Measurements from ENCODE around the gene KIAA1958. TPM values are rescaled to one million over a fixed set of nuclear protein-coding genes. Genes with fewer than 3 reads are reported as not detected.

Gene KIAA1958
- total and polyA plus RNA-seq, 2 of the 8 experiments (the other 6 are each of a cell fraction or from before 2014, with no cell fraction given) = 11.4 to 43.8 TPM

DNA sequence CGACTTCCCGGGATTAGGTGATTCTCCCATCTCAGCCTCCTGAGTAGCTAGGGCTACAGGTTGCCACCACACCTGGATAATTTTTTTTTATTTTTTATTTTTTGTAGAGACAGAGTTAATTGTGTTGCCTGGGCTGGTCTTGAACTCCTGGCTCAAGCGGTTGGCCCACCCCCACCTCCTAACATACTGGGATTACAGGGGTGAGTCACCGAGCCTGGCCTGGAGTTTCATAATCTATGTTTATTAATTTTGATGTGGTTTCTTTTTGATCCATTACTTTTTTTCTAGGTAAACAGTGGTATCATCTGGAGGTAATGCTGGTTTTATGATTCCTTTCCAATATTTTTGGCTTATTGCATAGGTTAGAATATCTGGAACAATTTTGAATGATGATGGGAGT is 54.2 kb downstream of the KIAA1958 start:
- peaks cover 0 to 84% of the 10 kb centered on the region in 2 experiments; a peak in 3 of 4 replicates for H3K79me2 ChIP-seq (ENCODE audit: control insufficient read depth in 1 of 2, insufficient read depth in 2 of 2, low read length in 2 of 2)
- no peak overlapping the region for H3K4ac ChIP-seq (replicated peaks; ENCODE audit: insufficient read length, low read depth, low read length)
- no peak overlapping the region for H3K4me2 ChIP-seq (ENCODE audit: insufficient read depth in 1 of 2, low read depth in 2 of 2, low read length in 2 of 2)
- H2BK12ac ChIP-seq (ENCODE audit: low read depth, low read length) = no peak overlapping the region
- no peaks in the 10 kb centered on the region for H3K9me3 ChIP-seq (ENCODE audit: insufficient read depth in 2 of 2, low read depth in 1 of 2, low read length in 1 of 2)
- no peaks in the 10 kb centered on the region for H3K23me2 ChIP-seq (ENCODE audit: low read depth, low read length)
- no peak overlapping the region for H2BK5ac ChIP-seq (ENCODE audit: low read depth, low read length)
- no peak overlapping the region for H2BK15ac ChIP-seq (ENCODE audit: low read length)
- no peak overlapping the region for H2BK120ac ChIP-seq (replicated peaks; ENCODE audit: low read depth, low read length)
- no peak overlapping the region for H2AFZ ChIP-seq (ENCODE audit: low read length)
- peaks cover 2% of the 10 kb centered on the region for H3K79me1 ChIP-seq (ENCODE audit: low read depth, low read length)
- TF ChIP-seq HDAC6 (IDR thresholded peaks at IDR 0.05; ENCODE audit: low read depth, low read length) (no peak), CREB1 (IDR thresholded peaks at IDR 0.05) (no peak), KDM5A (IDR thresholded peaks at IDR 0.05; ENCODE audit: low read length) (no peak), CHD2 (IDR thresholded peaks at IDR 0.05; ENCODE audit: low read length) (no peak), RBBP5 (IDR thresholded peaks at IDR 0.05; ENCODE audit: borderline replicate concordance, low read depth, low read length) (no peak), TBP (IDR thresholded peaks at IDR 0.05; ENCODE audit: low read depth, low read length) (no peak), TCF12 (IDR thresholded peaks at IDR 0.05; ENCODE audit: low read depth, low read length) (no peak), YY1 (IDR thresholded peaks at IDR 0.05; ENCODE audit: low read depth, low read length) (no peak), EP300 (IDR thresholded peaks at IDR 0.05; ENCODE audit: borderline replicate concordance in 1 of 2, low read depth in 2 of 2, low read length in 2 of 2) (no peak), CBX5 (IDR thresholded peaks at IDR 0.05; ENCODE audit: low read depth, low read length) (no peak)
- TF ChIP-seq, protein P1, sequence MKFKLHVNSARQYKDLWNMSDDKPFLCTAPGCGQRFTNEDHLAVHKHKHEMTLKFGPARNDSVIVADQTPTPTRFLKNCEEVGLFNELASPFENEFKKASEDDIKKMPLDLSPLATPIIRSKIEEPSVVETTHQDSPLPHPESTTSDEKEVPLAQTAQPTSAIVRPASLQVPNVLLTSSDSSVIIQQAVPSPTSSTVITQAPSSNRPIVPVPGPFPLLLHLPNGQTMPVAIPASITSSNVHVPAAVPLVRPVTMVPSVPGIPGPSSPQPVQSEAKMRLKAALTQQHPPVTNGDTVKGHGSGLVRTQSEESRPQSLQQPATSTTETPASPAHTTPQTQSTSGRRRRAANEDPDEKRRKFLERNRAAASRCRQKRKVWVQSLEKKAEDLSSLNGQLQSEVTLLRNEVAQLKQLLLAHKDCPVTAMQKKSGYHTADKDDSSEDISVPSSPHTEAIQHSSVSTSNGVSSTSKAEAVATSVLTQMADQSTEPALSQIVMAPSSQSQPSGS (IDR thresholded peaks at IDR 0.05; ENCODE audit: low read length) = no peak
- TF ChIP-seq, protein P2, sequence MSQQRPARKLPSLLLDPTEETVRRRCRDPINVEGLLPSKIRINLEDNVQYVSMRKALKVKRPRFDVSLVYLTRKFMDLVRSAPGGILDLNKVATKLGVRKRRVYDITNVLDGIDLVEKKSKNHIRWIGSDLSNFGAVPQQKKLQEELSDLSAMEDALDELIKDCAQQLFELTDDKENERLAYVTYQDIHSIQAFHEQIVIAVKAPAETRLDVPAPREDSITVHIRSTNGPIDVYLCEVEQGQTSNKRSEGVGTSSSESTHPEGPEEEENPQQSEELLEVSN (IDR thresholded peaks at IDR 0.05) = no peak
- no peak overlapping the region for H4K8ac ChIP-seq (ENCODE audit: extremely low read depth, insufficient read depth, low read length)
- ChIA-PET POLR2A (ENCODE audit: partially characterized antibody) (interaction anchor here (1.3 kb wide), 1 partner anchor 10 kb away, joined by 4 read pairs; no protein-coding TSS in a partner anchor), CTCF (ENCODE audit: partially characterized antibody) (no interaction called here)
- no peak overlapping the region for H3K9ac ChIP-seq (replicated peaks in 1 of 4; ENCODE audit: extremely low read depth in 1 of 4, low read depth in 3 of 4, low read length in 3 of 4)
- no peaks in the 10 kb centered on the region for H4K20me1 ChIP-seq (replicated peaks in 1 of 2; ENCODE audit: control insufficient read depth in 1 of 2, insufficient read depth in 2 of 2, low read length in 2 of 2)
- 84% methylated on average over 4 of the region's 4 CpGs; no CpG with 5 or more reads in 1 of the 2 experiments for WGBS, 2 experiments (ENCODE audit: extremely low coverage in 1 of 2, insufficient coverage in 1 of 2, insufficient read length in 1 of 2, insufficient replicate concordance in 2 of 2, low coverage in 1 of 2, low lambda C conversion rate in 2 of 2, missing lambda C conversion rate in 1 of 2)
- H2BK20ac ChIP-seq (ENCODE audit: low read length) = no peak overlapping the region
- H3K36me3 ChIP-seq (ENCODE audit: control insufficient read depth in 2 of 4, insufficient read depth in 4 of 4, low read length in 3 of 4) = peaks cover 0 to 4% (median 0%) of the 10 kb centered on the region in 4 experiments; a peak in 1 of 8 replicates
- FAIRE-seq = no peak
- H2AK5ac ChIP-seq (ENCODE audit: low read depth, low read length) = no peak overlapping the region
- H3K4me3 ChIP-seq (ENCODE audit: extremely low read depth in 1 of 4, insufficient read depth in 2 of 4, low read depth in 3 of 4, low read length in 4 of 4) = no peak overlapping the region
- no peak overlapping the region for H4K91ac ChIP-seq (replicated peaks; ENCODE audit: insufficient read length, low read length)
- H4K5ac ChIP-seq (ENCODE audit: insufficient read length, low read depth, low read length) = no peak overlapping the region
- H3K23ac ChIP-seq (ENCODE audit: insufficient read length) = no peak overlapping the region
- no peak overlapping the region for H3K56ac ChIP-seq (replicated peaks; ENCODE audit: insufficient read length, low read depth, low read length)
- no peak overlapping the region for H3K18ac ChIP-seq (ENCODE audit: extremely low read depth, low read length)
- no peaks in the 10 kb centered on the region for H3K27me3 ChIP-seq (replicated peaks in 1 of 4; ENCODE audit: control insufficient read depth in 3 of 4, extremely low read depth in 1 of 4, insufficient read depth in 3 of 4, low read length in 3 of 4)
- no peak overlapping the region for H3K27ac ChIP-seq (ENCODE audit: low read depth, low read length)
- no peak for DNase-seq (ENCODE audit: low read depth in 1 of 2, low spot score in 2 of 2)
- H3K14ac ChIP-seq (ENCODE audit: insufficient read length) = no peak overlapping the region
- H3K4me1 ChIP-seq (replicated peaks in 1 of 4; ENCODE audit: control insufficient read depth in 3 of 4, insufficient read depth in 4 of 4, low read length in 3 of 4) = no peaks in the 10 kb centered on the region

All from H1 (cell line).